A204.1 (cell line): ENCODE measurements around the gene CPNE9.

Experiments used
- FAIRE-seq: peaks from 2 replicates; lab custom pipeline; 2012; peaks lifted over from hg19 to GRCh38; lab: Jason Lieb, UNC

The CPNE9 gene

GRCh38 chr3:9716801-9717555, 13.3 kb downstream of the CPNE9 start:
- FAIRE-seq, result no peak

GRCh38 chr3:9717563-9717962, 13.9 kb downstream of the CPNE9 start:
- no peak for FAIRE-seq

GRCh38 chr3:9718118-9718517, 14.5 kb downstream of the CPNE9 start:
- FAIRE-seq, result no peak

- no peak for FAIRE-seq
Observed at GRCh38 chr3:9721015-9721699, 17.5 kb downstream of the CPNE9 start.

GRCh38 chr3:9721700-9722060, 18.0 kb downstream of the CPNE9 start:
- no peak for FAIRE-seq

GRCh38 chr3:9725775-9726515, 22.3 kb downstream of the CPNE9 start:
- FAIRE-seq, result no peak

GRCh38 chr3:9727041-9727595, 23.5 kb downstream of the CPNE9 start:
- FAIRE-seq, result no peak

- no peak for FAIRE-seq
Observed at GRCh38 chr3:9727743-9728142, 24.1 kb downstream of the CPNE9 start.

- no peak for FAIRE-seq
Observed at GRCh38 chr3:9729419-9729818, 25.8 kb downstream of the CPNE9 start.

GRCh38 chr3:9730657-9731205, 27.1 kb downstream of the CPNE9 start:
- no peak for FAIRE-seq

GRCh38 chr3:9731206-9732079, 27.8 kb downstream of the CPNE9 start, which contains the start of gene BRPF1:
TSS of gene BRPF1 (plus strand) at chr3:9731735. CDS start at chr3:9734141, 2,406 bp downstream.
- FAIRE-seq, result no peak

GRCh38 chr3:9732080-9732739, 28.6 kb downstream of the CPNE9 start:
- no peak for FAIRE-seq

- FAIRE-seq, result no peak
Observed at GRCh38 chr3:9732740-9733115, 29.1 kb downstream of the CPNE9 start.

GRCh38 chr3:9736831-9737230, 33.2 kb downstream of the CPNE9 start:
- FAIRE-seq, result no peak

- FAIRE-seq, result no peak
Observed at GRCh38 chr3:9739181-9739580, 35.5 kb downstream of the CPNE9 start.

- no peak for FAIRE-seq
Observed at GRCh38 chr3:9742560-9742959, 38.9 kb downstream of the CPNE9 start.

- FAIRE-seq, result no peak
Observed at GRCh38 chr3:9743548-9743947, 39.9 kb downstream of the CPNE9 start.

- FAIRE-seq, result no peak
Observed at GRCh38 chr3:9744162-9744561, 40.5 kb downstream of the CPNE9 start.

GRCh38 chr3:9745521-9745920, 41.9 kb downstream of the CPNE9 start:
- FAIRE-seq, result no peak

- FAIRE-seq, result no peak
Observed at GRCh38 chr3:9746330-9746729, 42.7 kb downstream of the CPNE9 start.

- no peak for FAIRE-seq
Observed at GRCh38 chr3:9747267-9747666, 43.6 kb downstream of the CPNE9 start.
